Activated CD4-positive, CD25-positive, alpha-beta regulatory T cell treated with anti-CD3 and anti-CD28 coated beads, Interleukin-2, amount 50 U/mL, for 72 hours (primary cell): ENCODE results near the gene CCDC136.

Source experiments
- DNase-seq: peaks from one replicate; pipeline ENCODE4 v3.0.0; 2021

CCDC136 gene

DNA sequence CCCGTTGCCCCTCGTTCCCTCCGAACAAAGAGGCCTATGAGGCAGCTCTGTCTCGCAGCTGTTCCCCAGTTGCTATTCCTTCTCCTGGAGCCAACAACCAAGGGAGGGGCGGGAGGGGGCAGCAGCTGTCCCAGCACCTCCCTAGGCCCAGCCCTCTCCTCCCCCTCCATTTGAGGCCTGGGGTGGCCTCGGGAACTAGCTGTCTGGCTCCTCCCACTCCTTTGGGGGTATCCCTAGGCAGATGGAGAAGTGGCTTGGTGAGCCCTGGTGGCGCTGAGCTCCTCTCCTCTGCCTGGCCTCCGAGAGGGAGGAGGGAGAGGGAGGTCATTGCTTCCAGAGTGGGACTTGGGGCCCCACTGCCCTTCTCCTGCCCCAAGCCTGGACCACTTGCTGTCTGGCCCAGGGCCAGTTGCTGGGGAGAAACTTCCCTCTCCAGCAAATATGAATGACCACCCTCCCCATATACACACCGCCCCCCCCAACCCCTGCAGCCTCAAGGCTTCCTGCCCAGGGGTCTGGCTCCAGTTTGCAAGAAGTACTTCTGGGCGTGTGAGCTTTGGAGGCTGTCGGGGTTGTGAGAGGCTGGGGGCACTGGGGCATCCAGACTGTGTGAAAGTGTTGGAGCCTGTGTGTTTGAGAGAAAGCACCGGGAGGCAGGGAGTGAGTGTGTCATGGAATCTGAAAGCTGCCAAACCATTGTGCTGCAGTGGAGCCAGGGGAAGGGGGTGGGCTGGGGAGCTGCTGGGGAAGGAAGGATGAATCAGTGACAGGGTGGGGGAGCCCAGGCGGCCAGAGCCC is 41.6 kb downstream of the CCDC136 start:
- no peak for DNase-seq

DNA sequence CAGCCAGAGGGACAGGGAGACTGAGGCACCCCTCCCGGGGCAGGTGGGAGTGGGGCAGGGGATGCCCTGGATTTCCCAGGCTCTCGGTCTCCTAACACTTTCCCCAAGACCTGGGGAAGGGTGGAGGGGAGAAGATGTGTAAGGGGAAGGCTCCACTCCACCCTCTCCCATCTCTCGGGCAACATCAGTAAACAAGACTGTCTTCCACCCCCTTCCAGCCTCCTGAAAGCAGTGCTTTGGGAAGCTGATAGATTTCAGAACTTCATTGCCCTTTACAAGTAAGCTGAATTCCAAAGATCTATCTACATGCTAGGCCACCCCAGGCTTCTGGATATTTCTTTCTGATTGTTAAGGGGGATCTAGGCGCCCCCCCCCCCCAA is 42.2 kb downstream of the CCDC136 start:
- no peak for DNase-seq

DNA sequence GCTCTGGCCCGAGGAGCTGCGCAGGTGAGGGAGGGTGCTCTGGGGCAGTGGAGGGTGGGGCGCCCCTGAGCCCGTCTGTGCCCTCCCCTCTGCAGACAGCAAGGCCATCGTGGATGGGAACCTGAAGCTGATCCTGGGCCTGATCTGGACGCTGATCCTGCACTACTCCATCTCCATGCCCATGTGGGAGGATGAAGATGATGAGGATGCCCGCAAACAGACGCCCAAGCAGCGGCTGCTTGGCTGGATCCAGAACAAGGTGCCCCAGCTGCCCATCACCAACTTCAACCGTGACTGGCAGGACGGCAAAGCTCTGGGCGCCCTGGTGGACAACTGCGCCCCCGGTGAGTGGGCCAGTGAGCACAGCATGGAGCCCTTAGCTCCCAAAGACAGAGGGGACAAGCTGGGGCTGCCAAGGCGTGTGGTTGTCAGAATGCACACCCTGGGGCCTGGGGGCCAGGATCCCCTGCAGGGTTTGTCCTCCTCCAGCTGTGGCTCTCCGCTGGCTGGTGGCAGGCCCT is 43.5 kb downstream of the CCDC136 start:
- DNase-seq, result no peak

DNA sequence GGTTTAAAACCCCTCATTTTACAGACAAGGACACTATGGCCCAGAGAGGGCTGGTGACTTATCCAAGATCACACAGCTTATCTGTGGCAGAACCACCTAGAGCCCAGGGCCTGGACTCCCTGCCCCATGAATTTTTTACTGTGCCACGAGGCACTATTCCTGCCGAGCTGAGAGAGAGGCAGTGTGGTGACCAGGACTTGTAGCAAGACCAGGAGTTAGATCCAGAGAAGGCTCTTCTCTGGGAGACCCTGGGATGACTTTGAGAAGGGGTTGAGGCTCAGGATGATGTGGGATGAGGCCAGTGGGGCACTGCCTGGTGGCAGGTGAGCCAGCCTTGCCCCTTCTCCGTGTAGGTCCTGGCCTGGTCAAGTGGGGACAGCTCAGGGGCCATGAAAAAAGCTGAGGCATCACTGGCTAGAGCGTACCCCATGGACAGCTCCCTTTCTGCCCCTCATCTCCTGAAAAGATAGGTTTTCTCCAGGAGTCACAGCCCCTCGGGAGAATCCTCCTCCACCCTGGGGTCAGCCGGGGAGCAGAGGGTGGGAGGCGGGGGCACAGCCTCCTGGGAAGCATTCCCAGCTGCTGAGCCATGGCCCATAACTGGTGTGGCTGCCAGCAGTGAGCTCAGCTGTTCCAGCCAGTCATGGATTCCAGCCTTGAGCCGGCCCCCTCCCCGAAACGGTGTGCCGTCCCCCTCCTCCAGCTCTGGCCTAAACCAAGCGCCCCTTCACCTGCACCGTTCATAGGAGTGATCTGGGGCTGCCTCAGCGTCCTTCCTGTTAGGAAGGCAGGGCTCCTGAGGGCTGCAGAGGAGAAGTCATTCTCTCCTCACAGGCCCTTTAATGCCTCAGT is 44.2 kb downstream of the CCDC136 start:
- DNase-seq, result no peak

DNA sequence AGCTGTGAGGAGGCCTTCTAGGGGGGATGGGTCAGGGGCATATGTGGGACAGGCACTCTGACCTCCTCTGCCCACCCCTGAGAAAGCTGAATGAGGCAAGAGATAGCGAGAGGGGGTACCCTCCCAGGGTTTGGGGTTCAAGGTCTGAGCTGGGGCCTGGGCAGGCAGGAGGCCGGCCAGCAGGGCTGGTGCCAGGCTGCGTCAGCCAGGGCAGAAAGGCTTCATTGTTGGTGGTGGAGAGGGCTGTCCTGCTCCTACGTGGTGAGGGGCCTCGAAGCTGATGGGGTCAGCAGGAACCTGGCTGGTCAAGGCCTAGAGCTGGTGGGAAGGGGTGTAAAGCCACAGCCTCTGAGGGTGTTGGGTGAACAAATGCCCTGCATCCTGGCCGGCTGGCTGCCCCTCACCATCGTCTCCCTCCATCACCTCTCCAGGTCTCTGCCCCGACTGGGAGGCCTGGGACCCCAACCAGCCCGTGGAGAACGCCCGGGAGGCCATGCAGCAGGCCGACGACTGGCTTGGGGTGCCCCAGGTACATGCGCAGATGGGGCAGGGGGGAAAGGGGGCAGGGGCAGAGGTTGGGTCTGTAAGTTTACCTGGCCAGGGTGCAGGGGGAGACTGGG is 45.1 kb downstream of the CCDC136 start:
- DNase-seq, result no peak

DNA sequence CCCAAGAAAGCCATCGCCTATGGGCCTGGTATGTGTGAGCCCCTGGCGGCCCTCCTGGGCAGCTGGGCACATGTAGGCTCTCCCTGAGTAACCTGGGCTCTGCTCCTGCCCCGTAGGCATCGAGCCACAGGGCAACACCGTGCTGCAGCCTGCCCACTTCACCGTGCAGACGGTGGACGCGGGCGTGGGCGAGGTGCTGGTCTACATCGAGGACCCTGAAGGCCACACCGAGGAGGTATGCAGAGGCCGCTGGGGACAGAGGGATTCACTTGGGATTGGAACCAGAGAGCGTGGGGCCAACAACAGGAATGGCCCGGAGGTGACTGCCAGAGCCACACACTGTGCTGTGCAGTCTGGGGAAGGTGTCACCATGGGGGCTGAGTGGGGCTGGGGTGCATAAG is 45.8 kb downstream of the CCDC136 start:
- no peak for DNase-seq

DNA sequence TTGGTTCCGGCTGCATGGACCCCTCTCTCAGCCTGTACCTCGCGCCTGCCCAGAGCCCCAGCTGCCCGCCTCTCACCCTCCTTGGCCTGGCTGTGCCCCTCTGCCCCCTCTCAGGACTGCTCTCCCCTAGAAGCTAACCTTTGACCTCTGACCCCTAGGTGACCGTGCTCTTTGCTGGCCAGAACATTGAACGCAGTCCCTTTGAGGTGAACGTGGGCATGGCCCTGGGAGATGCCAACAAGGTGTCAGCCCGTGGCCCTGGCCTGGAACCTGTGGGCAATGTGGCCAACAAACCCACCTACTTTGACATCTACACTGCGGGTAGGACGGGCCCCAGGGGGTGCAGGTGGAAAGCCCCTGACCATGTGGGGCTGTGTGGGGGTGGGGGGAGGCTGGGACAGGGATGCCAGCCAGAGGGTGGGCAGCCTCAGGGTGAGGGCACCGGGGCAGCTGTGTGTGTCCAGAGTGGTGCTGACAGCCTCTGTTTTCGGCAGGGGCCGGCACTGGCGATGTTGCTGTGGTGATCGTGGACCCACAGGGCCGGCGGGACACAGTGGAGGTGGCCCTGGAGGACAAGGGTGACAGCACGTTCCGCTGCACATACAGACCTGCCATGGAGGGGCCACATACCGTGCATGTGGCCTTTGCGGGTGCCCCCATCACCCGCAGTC is 46.5 kb downstream of the CCDC136 start:
- no peak for DNase-seq

DNA sequence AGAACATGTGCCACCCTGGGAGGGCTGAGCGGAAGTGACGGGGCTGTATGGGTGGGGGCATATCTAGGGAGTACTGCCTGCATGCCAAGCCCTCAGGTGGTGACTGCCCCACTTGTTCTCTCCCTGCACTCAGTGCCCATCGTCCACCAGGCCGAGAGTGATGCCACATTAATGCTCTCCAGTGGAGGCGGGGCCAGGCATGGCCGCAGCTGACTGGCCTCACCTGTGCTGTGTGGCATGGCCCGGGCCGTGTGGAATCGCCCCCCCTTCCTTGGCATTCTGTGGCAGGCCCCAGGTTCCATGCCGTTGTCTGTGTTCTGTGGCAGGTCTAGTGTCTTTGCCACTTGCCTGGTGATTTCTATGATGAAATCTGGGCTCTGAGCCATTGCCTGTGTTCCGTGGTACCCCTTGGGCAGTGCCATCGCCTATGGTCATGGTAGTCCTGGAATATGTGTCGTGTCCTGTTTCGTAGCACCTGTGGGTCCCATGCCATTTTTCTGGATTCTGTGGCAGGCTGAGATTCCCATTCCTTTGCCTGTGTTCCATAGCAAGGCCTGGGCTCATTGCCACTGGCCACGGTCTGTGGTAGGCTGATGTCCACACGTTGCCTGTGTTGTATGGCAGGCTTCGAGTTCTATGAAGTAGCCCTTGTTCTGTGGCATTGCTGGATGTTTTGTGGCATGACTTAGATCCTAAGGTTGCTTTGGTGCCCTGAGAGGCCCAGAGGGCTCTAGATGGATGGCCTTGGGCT is 47.4 kb downstream of the CCDC136 start:
- DNase-seq, result no peak

DNA sequence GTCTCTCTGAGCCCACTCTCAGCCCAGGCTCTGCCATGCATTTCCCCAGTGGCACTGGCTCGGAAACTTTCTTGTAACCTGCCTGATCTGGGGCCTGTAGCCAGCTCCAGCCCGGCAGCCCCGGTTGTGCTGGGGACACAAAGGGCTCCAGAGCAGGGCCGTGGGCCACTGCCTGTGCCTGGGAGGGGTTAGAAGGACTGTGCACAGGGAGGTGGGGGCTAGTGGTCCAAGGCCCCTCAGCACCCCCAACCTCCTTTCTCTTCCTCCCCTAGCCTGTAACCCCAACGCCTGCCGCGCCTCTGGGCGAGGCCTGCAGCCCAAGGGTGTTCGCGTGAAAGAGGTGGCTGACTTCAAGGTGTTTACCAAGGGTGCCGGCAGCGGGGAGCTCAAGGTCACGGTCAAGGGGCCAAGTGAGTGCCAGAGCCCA is 48.0 kb downstream of the CCDC136 start:
- no peak for DNase-seq

DNA sequence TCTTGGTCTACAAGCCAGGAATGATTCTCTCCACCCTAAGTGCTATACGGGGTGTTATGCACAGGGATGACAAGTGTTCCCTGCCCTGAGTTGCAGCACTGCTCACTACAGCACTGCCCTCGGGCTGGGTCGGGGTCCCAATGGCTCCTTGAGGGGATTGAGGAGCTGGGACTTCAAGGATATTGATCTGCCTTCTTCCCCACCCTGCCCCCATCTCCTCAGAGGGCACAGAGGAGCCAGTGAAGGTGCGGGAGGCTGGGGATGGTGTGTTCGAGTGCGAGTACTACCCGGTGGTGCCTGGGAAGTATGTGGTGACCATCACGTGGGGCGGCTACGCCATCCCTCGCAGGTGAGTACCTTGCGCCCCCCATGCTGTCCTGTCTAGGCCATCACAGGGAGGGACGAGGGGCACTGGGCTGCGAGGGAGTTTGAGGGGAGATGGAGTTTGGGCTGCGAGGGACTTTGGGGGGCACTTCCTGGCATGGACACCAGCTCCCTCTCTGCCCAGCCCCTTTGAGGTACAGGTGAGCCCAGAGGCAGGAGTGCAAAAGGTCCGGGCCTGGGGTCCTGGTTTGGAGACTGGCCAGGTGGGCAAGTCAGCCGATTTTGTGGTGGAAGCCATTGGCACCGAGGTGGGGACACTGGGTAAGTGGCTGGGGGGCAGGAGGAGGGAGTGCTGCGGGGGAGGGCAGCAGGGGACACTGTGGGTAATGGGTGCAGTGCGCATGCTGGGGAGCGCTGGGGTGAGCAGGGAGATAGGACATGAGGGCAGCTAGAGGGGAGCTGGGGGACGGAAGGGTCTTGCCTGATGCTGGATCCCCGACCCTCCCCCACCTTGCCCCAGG is 48.8 kb downstream of the CCDC136 start:
- no peak for DNase-seq

DNA sequence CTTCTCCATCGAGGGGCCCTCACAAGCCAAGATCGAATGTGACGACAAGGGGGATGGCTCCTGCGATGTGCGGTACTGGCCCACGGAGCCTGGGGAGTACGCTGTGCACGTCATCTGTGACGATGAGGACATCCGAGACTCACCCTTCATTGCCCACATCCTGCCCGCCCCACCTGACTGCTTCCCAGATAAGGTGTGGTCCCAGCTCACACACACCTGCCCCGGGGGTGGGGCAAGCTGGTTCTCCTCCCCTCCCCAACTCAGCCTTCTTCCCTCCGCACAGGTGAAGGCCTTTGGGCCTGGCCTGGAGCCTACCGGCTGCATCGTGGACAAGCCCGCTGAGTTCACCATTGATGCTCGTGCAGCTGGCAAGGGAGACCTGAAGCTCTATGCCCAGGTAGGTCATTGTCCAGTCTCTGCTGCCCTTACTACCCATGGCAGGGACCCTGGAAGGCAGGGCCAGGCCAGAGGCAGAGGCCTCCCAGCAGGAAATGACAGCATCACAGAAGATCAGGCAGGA is 49.5 kb downstream of the CCDC136 start:
- DNase-seq, result no peak

DNA sequence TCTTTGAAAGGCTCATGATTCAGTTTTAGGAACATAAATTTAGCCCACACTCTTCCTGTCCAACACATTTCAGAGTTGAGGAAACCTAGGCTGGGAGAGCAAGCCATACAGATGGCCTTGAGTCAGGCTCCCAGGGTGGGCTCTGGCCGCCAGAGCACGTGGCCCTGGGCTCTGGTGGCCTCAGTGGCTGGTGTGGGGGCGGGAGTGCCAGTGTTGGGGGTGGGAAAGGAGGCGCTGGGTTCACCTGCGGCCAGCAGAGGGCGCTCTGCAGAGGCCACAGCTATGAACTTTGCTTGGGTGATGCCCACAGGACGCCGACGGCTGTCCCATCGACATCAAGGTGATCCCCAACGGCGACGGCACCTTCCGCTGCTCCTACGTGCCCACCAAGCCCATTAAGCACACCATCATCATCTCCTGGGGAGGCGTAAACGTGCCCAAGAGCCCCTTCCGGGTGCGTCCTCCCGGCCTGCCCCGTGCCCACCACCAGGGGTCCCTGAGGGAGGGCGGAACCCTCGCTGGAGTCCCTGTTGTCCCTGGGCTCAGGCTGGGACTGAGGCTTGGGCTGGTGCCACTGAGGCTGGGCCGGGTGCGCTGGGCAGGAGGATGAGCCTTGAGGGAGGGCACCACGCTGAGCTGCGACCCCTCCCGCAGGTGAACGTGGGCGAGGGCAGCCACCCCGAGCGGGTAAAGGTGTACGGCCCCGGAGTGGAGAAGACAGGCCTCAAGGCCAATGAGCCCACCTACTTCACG is 50.3 kb downstream of the CCDC136 start:
- DNase-seq, result peak; percentile 65

DNA sequence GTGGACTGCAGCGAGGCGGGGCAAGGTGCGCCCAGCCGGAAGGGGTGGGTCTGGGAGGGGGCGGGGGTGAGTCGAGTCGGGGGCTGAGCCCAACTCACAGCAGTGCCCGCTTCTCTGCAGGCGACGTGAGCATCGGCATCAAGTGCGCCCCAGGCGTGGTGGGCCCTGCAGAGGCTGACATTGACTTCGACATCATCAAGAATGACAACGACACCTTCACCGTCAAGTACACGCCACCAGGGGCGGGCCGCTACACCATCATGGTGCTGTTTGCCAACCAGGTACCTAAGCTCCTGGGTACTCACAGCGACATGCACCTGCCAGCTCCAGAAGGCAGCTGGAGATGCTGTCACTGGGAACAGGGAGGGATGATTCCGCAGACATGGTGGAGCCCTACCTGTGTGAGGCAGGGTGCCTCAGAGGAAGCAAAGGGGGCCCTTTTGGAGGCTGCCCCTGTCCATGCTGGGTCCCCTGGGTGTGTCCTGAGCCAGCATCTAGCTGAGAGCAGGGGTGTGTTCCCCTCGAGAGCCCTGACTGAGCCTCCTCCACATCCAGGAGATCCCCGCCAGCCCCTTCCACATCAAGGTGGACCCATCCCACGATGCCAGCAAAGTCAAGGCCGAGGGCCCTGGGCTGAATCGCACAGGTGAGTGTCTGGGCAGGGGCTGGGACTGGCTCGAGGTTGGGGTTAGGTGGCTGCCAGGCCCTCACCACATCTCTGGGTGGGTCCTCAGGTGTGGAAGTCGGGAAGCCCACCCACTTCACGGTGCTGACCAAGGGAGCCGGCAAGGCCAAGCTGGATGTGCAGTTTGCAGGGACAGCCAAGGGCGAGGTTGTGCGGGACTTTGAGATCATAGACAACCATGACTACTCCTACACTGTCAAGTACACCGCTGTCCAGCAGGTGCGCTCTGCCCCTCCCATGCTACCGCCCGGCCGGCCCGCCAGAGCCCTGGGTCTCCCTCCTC is 51.2 kb downstream of the CCDC136 start:
- no peak for DNase-seq

DNA sequence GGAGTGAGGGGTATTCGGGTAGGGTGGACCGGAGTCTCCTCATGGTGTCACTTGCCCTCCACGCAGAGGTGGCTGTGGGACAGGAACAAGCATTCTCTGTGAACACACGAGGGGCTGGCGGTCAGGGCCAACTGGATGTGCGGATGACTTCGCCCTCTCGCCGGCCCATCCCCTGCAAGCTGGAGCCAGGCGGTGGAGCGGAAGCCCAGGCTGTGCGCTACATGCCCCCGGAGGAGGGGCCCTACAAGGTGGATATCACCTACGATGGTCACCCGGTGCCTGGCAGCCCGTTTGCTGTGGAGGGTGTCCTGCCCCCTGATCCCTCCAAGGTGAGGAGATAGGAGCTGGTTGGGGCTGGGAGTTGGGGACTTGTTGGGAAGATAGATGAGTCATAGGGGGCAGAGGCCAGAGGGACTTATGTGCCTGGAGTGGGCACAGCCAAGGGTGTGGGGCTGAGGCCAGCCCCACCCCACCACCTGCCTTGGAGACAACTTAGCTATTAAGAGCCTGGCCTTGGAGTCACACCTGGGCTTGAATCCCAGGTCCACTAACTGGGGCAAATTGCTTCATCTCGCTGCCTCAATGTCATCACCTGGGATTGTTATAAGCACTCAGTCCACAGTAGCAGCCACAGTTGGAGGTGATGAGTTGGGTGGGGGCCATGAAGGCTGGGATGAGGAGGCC is 52.3 kb downstream of the CCDC136 start:
- no peak for DNase-seq

DNA sequence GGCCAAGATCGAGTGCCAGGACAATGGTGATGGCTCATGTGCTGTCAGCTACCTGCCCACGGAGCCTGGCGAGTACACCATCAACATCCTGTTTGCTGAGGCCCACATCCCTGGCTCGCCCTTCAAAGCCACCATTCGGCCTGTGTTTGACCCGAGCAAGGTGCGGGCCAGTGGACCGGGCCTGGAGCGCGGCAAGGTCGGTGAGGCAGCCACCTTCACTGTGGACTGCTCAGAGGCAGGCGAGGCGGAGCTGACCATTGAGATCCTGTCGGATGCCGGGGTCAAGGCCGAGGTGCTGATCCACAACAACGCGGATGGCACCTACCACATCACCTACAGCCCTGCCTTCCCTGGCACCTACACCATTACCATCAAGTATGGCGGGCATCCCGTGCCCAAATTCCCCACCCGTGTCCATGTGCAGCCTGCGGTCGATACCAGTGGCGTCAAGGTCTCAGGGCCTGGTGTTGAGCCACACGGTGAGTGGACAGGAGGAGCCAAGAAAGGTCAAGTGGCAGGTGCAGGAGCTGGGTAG is 53.1 kb downstream of the CCDC136 start:
- no peak for DNase-seq

DNA sequence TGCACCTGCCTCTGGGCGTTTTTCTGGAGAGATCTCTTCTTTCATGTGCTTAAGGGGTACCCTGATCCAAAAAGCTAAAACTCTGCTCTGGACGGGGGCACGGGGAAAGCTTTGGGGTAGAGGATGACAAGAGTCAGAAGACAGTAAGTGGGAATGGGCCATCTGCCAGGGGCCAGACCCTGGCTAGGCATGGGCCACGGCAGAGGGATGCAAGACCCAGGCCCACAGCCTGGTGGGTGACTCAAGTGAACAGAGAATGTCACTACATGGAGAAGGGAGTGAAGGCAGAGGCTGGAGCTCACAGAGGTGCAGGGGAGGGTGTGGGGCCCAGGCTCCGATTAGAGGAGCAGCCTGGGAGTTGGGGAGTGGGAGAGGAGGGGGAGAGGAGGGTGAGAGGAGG is 53.7 kb downstream of the CCDC136 start:
- no peak for DNase-seq

DNA sequence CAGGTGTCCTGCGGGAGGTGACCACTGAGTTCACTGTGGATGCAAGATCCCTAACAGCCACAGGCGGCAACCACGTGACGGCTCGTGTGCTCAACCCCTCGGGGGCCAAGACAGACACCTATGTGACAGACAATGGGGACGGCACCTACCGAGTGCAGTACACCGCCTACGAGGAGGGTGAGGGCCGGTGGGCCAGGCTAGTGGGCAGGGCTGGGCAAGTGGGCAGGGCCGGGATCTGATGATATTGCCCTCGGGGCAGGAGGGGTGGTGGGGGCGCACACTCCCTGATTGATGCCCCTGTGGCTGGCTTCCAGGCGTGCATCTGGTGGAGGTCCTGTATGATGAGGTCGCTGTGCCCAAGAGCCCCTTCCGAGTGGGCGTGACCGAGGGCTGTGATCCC is 54.2 kb downstream of the CCDC136 start:
- DNase-seq, result no peak
